ENCODE data around the gene CLIC1. TPM values are rescaled to one million over a fixed set of nuclear protein-coding genes. Genes with fewer than 3 reads are reported as not detected.

Gene CLIC1
- total and polyA plus RNA-seq, 2 donors (not counting 1 experiment from before 2014, with no cell fraction given): 216 to 290 TPM

- ChIA-PET POLR2A (interaction anchor here (0.6 kb wide), 1 partner anchor 273 kb away, joined by 4 read pairs; no protein-coding TSS in a partner anchor), CTCF (interaction anchor here (0.5 to 1.3 kb wide), 3 partner anchors 9 to 294 kb away, joined by 3 to 4 read pairs (median 3); no protein-coding TSS in a partner anchor)
- H3K27me3 ChIP-seq (replicated peaks in 1 of 4; ENCODE audit: control extremely low read depth in 1 of 4, control insufficient read depth in 3 of 4, insufficient read depth in 4 of 4, low read length in 3 of 4): no peaks in the 10 kb centered on the region
- H3K4me3 Mint-ChIP-seq: no peak overlapping the region
- peaks cover 19% of the 10 kb centered on the region for H3K4me1 Mint-ChIP-seq
- H3K9me3 ChIP-seq (ENCODE audit: control extremely low read depth in 1 of 3, control insufficient read depth in 2 of 3, insufficient read depth in 1 of 3, low read length in 2 of 3): no peaks in the 10 kb centered on the region
- no peaks in the 10 kb centered on the region for H3K9me3 Mint-ChIP-seq (ENCODE audit: insufficient read depth)
- H3K9ac ChIP-seq (ENCODE audit: low read length): no peak overlapping the region
- ATAC-seq (ENCODE audit: low read depth) (no peak), DNase-seq (no peak)
- peaks cover 10 to 18% of the 10 kb centered on the region in 2 donors for H3K4me1 ChIP-seq (ENCODE audit: control insufficient read depth in 2 of 2, insufficient read depth in 2 of 2, low read length in 2 of 2)
- no peaks in the 10 kb centered on the region for H3K79me2 ChIP-seq (ENCODE audit: control insufficient read depth, insufficient read depth, low read length)
- H3K36me3 ChIP-seq (replicated peaks in 1 of 2; ENCODE audit: control extremely low read depth in 1 of 2, control insufficient read depth in 1 of 2, extremely low read depth in 1 of 2, insufficient read depth in 2 of 2, low read length in 1 of 2): peaks cover 0 to 77% of the 10 kb centered on the region in 2 experiments
- H3K27ac Mint-ChIP-seq: no peak overlapping the region
- no peak overlapping the region for H2AFZ ChIP-seq (ENCODE audit: insufficient read depth, low read depth, low read length, poor library complexity, severe bottlenecking)
- no peaks in the 10 kb centered on the region for H3K27me3 Mint-ChIP-seq
- 100% methylated on average over 1 of the region's 6 CpGs for WGBS (ENCODE audit: insufficient coverage)
- no peak overlapping the region for H3K4me2 ChIP-seq (replicated peaks; ENCODE audit: low read depth, low read length, poor library complexity, severe bottlenecking)
- H3K4me3 ChIP-seq (ENCODE audit: control extremely low read depth in 1 of 5, extremely low read depth in 1 of 5, insufficient read depth in 1 of 5, low read depth in 2 of 5, low read length in 4 of 5): no peak overlapping the region
- intact Hi-C loops (cut with micrococcal nuclease): no loop called here
- no peak for TF ChIP-seq EZH2 (IDR thresholded peaks at IDR 0.05; ENCODE audit: borderline replicate concordance, insufficient read depth, low read depth, low read length, poor library complexity, severe bottlenecking)
- TF ChIP-seq, protein P1, sequence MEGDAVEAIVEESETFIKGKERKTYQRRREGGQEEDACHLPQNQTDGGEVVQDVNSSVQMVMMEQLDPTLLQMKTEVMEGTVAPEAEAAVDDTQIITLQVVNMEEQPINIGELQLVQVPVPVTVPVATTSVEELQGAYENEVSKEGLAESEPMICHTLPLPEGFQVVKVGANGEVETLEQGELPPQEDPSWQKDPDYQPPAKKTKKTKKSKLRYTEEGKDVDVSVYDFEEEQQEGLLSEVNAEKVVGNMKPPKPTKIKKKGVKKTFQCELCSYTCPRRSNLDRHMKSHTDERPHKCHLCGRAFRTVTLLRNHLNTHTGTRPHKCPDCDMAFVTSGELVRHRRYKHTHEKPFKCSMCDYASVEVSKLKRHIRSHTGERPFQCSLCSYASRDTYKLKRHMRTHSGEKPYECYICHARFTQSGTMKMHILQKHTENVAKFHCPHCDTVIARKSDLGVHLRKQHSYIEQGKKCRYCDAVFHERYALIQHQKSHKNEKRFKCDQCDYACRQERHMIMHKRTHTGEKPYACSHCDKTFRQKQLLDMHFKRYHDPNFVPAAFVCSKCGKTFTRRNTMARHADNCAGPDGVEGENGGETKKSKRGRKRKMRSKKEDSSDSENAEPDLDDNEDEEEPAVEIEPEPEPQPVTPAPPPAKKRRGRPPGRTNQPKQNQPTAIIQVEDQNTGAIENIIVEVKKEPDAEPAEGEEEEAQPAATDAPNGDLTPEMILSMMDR (IDR thresholded peaks at IDR 0.05): no peak
- no peak overlapping the region for H3K27ac ChIP-seq (ENCODE audit: low read length in 2 of 2)
- H4K20me1 ChIP-seq (ENCODE audit: control insufficient read depth, insufficient read depth, low read length, poor library complexity, severe bottlenecking): no peaks in the 10 kb centered on the region
Observed at GRCh38 chr6:31693535-31693934, 42.8 kb downstream of the CLIC1 start.

DNA sequence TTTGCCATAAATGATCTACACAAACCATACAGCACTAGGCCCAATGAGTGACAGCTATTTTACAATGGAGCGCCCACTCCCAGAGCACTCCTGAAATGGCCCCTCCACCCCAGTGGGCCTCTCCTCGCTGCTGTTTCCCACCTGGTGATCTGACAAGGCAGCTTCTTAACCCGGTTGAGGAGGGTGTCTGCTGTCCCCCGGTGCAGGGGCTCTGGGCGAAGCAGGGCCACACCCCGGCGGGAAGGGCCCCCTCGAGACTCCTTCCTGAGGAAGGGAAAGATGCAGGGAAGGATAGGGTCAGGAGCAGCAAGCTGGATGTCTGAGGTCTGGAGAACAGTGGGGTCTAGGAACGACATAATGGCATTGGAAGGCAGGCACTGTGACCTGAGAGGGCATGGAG is 43.4 kb downstream of the CLIC1 start:
- Histone ChIP-seq H3K79me2 (ENCODE audit: control insufficient read depth, insufficient read depth, low read length) (no peaks in the 10 kb centered on the region), H3K27ac (ENCODE audit: low read length in 2 of 2) (no peak overlapping the region), H3K4me3 (ENCODE audit: control extremely low read depth in 1 of 5, extremely low read depth in 1 of 5, insufficient read depth in 1 of 5, low read depth in 2 of 5, low read length in 4 of 5) (no peak overlapping the region), H3K4me2 (replicated peaks; ENCODE audit: low read depth, low read length, poor library complexity, severe bottlenecking) (no peak overlapping the region), H3K9ac (ENCODE audit: low read length) (no peak overlapping the region), H3K36me3 (replicated peaks in 1 of 2; ENCODE audit: control extremely low read depth in 1 of 2, control insufficient read depth in 1 of 2, extremely low read depth in 1 of 2, insufficient read depth in 2 of 2, low read length in 1 of 2) (peaks cover 0 to 81% of the 10 kb centered on the region in 2 experiments), H3K9me3 (ENCODE audit: control extremely low read depth in 1 of 3, control insufficient read depth in 2 of 3, insufficient read depth in 1 of 3, low read length in 2 of 3) (no peaks in the 10 kb centered on the region), H3K27me3 (replicated peaks in 1 of 4; ENCODE audit: control extremely low read depth in 1 of 4, control insufficient read depth in 3 of 4, insufficient read depth in 4 of 4, low read length in 3 of 4) (no peaks in the 10 kb centered on the region), H2AFZ (ENCODE audit: insufficient read depth, low read depth, low read length, poor library complexity, severe bottlenecking) (no peak overlapping the region), H4K20me1 (ENCODE audit: control insufficient read depth, insufficient read depth, low read length, poor library complexity, severe bottlenecking) (no peaks in the 10 kb centered on the region), H3K4me1 (ENCODE audit: control insufficient read depth in 2 of 2, insufficient read depth in 2 of 2, low read length in 2 of 2) (peaks cover 10 to 18% of the 10 kb centered on the region in 2 donors)
- DNase-seq (no peak), ATAC-seq (ENCODE audit: low read depth) (no peak)
- WGBS (ENCODE audit: insufficient coverage): 94% methylated on average over 8 of the region's 9 CpGs
- Mint-ChIP-seq H3K9me3 (ENCODE audit: insufficient read depth) (no peaks in the 10 kb centered on the region), H3K27me3 (no peaks in the 10 kb centered on the region), H3K4me3 (no peak overlapping the region), H3K27ac (no peak overlapping the region), H3K4me1 (peaks cover 17% of the 10 kb centered on the region)
- intact Hi-C loops (cut with micrococcal nuclease): no loop called here
- no peak for TF ChIP-seq EZH2 (IDR thresholded peaks at IDR 0.05; ENCODE audit: borderline replicate concordance, insufficient read depth, low read depth, low read length, poor library complexity, severe bottlenecking)
- TF ChIP-seq, protein P1 (IDR thresholded peaks at IDR 0.05): no peak
- CTCF ChIA-PET: interaction anchor here (0.5 to 0.9 kb wide), 2 partner anchors 142 to 294 kb away, joined by 4 read pairs; no protein-coding TSS in a partner anchor
- POLR2A ChIA-PET: interaction anchor here (0.5 to 0.6 kb wide), 4 partner anchors 8 to 273 kb away, joined by 3 to 5 read pairs (median 4); no protein-coding TSS in a partner anchor
